ENCODE measurements around the gene GPR85. TPM values are rescaled to one million over a fixed set of nuclear protein-coding genes. Genes with fewer than 3 reads are reported as not detected.

Gene GPR85, protein sequence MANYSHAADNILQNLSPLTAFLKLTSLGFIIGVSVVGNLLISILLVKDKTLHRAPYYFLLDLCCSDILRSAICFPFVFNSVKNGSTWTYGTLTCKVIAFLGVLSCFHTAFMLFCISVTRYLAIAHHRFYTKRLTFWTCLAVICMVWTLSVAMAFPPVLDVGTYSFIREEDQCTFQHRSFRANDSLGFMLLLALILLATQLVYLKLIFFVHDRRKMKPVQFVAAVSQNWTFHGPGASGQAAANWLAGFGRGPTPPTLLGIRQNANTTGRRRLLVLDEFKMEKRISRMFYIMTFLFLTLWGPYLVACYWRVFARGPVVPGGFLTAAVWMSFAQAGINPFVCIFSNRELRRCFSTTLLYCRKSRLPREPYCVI
- not detected in 2 replicates for total RNA-seq (2022)
- Bru-seq, nascent RNA: not detected
- not detected for BruChase-seq, experiment 1, labeled RNA remaining after a 6-hour chase
- BruChase-seq, experiment 2, labeled RNA remaining after a 2-hour chase: percentile 9 among the genes with signal in this experiment
- long read RNA-seq: 0 reads

DNA sequence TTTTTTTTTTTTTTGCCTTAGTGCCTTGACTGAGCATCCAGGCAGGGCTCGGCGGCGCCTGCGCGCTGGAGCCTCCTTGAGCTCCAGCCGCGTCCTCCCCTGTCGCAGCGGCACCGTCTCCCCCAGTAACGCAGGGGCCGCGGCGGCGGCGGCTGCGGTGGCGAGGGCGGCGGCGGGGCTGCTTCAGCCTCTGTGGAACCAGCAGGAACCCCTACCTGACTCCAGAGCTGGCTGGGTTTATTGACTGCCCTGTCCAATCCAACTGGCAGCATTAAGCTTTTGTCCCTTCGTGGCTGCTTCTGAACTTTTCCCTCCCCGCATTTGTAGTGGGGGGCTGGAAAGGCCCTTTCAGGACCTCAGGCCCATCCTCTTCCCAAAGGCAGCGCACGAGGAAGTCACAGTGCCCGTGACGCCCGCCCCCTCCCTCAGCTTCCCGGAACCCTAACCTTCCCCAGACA is at the start of gene GPR85:
GPR85 (minus strand) TSS at position 397 of the 458 bp plus-strand sequence. CDS start 2,106 bp downstream, outside the sequence.
- Mint-ChIP-seq H3K27ac (ENCODE audit: unreplicated experiment) (no peak within 1 kb of the TSS), H3K9me3 (ENCODE audit: low read depth, unreplicated experiment) (no peaks in the 10 kb centered on the region), H3K4me1 (ENCODE audit: low read depth, unreplicated experiment) (no peaks in the 10 kb centered on the region), H3K4me3 (ENCODE audit: low read depth, unreplicated experiment) (peak within 1 kb of the TSS; percentile 64), H3K27me3 (ENCODE audit: unreplicated experiment) (no peaks in the 10 kb centered on the region), H3K36me3 (ENCODE audit: insufficient read depth, unreplicated experiment) (peaks cover 5% of the 10 kb centered on the region)
- intact Hi-C loops (cut with micrococcal nuclease; ENCODE audit: unreplicated experiment): no loop called here
- no TSS peak for BruUV-seq (replicated peaks)
- CTCF ChIA-PET: interaction anchor here (0.6 to 1.2 kb wide), 5 partner anchors 8 to 203 kb away, joined by 3 to 4 read pairs (median 3); no protein-coding TSS in a partner anchor
- DNase-seq: peak; percentile 23
- TF ChIP-seq, protein P1, sequence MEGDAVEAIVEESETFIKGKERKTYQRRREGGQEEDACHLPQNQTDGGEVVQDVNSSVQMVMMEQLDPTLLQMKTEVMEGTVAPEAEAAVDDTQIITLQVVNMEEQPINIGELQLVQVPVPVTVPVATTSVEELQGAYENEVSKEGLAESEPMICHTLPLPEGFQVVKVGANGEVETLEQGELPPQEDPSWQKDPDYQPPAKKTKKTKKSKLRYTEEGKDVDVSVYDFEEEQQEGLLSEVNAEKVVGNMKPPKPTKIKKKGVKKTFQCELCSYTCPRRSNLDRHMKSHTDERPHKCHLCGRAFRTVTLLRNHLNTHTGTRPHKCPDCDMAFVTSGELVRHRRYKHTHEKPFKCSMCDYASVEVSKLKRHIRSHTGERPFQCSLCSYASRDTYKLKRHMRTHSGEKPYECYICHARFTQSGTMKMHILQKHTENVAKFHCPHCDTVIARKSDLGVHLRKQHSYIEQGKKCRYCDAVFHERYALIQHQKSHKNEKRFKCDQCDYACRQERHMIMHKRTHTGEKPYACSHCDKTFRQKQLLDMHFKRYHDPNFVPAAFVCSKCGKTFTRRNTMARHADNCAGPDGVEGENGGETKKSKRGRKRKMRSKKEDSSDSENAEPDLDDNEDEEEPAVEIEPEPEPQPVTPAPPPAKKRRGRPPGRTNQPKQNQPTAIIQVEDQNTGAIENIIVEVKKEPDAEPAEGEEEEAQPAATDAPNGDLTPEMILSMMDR (IDR thresholded peaks at IDR 0.05; ENCODE audit: unreplicated experiment): no peak

DNA sequence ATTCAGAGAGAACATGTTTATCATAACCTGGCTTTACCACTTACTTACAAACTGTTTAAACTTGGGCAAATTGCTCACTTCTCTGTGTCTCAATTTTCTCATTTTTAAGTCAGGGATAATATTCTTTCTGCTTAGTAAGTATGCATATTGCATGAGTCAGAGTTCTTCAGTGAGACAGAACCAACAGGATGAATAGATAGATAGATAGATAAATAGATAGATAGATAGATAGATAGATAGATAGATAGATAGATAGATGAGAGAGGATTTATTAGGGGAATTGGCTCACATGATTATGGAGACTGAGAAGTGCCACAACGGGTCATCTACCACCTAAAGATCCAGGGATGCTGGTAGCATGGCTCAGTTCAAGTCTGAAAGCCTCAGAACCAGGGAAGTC is 47.4 kb upstream of the GPR85 start:
- BruUV-seq (replicated peaks): no TSS peak
- intact Hi-C loops (cut with micrococcal nuclease; ENCODE audit: unreplicated experiment): no loop called here
- no peak for DNase-seq
- no peaks in the 10 kb centered on the region for H3K27me3 Mint-ChIP-seq (ENCODE audit: unreplicated experiment)
- CTCF ChIA-PET: no interaction called here
- no peaks in the 10 kb centered on the region for H3K4me1 Mint-ChIP-seq (ENCODE audit: low read depth, unreplicated experiment)
- no peak overlapping the region for H3K4me3 Mint-ChIP-seq (ENCODE audit: low read depth, unreplicated experiment)
- peaks cover 6% of the 10 kb centered on the region for H3K9me3 Mint-ChIP-seq (ENCODE audit: low read depth, unreplicated experiment)
- H3K27ac Mint-ChIP-seq (ENCODE audit: unreplicated experiment): no peak overlapping the region
- H3K36me3 Mint-ChIP-seq (ENCODE audit: insufficient read depth, unreplicated experiment): no peaks in the 10 kb centered on the region
- TF ChIP-seq, protein P1 (IDR thresholded peaks at IDR 0.05; ENCODE audit: unreplicated experiment): no peak

DNA sequence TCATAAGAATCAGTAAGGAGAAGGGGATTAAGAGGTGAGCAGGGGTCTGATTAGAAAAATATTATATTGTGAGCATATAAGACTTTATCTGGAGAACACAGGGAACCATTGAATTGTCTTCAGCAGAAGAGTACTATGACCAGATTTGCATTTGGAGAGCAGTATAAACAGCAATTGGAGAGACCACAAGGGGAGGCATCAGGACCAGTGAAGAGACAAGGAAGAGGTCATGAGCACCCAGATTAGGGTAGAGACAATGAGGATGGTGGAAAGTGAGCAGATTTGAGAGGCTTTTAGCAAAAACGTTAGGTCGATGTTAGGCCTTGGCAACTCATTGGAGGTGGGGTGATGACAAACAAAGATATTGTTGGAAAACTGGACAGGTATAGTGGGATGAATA is 44.7 kb upstream of the GPR85 start:
- no peak for DNase-seq
- Mint-ChIP-seq H3K36me3 (ENCODE audit: insufficient read depth, unreplicated experiment) (no peaks in the 10 kb centered on the region), H3K4me3 (ENCODE audit: low read depth, unreplicated experiment) (no peak overlapping the region), H3K4me1 (ENCODE audit: low read depth, unreplicated experiment) (no peaks in the 10 kb centered on the region), H3K9me3 (ENCODE audit: low read depth, unreplicated experiment) (peaks cover 3% of the 10 kb centered on the region), H3K27ac (ENCODE audit: unreplicated experiment) (no peak overlapping the region), H3K27me3 (ENCODE audit: unreplicated experiment) (no peaks in the 10 kb centered on the region)
- TF ChIP-seq, protein P1 (IDR thresholded peaks at IDR 0.05; ENCODE audit: unreplicated experiment): no peak
- CTCF ChIA-PET: no interaction called here
- intact Hi-C loops (cut with micrococcal nuclease; ENCODE audit: unreplicated experiment): no loop called here
- no TSS peak for BruUV-seq (replicated peaks)

DNA sequence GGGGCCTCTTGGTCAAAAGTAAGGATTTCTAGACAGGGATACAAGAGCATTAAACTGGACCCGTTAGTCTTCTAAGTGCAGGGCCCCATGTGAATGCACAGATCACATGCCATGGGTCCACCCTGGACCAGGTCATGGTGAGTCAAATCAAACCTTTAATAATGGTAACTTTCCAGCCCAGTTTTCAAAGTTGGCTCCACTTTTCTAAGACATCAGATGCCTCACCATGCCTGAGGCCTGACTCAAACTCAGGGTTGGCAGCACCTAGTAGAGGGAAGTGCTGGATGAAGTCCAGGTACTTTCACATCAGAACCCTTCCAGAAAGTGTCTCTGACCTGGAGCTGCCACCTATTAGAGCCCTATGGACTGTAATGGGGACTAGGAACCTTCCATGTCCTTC is 41.4 kb upstream of the GPR85 start:
- TF ChIP-seq, protein P1 (IDR thresholded peaks at IDR 0.05; ENCODE audit: unreplicated experiment): no peak
- no TSS peak for BruUV-seq (replicated peaks)
- no peak for DNase-seq
- intact Hi-C loops (cut with micrococcal nuclease; ENCODE audit: unreplicated experiment): no loop called here
- H3K27me3 Mint-ChIP-seq (ENCODE audit: unreplicated experiment): no peaks in the 10 kb centered on the region
- CTCF ChIA-PET: no interaction called here
- no peaks in the 10 kb centered on the region for H3K4me1 Mint-ChIP-seq (ENCODE audit: low read depth, unreplicated experiment)
- no peaks in the 10 kb centered on the region for H3K9me3 Mint-ChIP-seq (ENCODE audit: low read depth, unreplicated experiment)
- H3K36me3 Mint-ChIP-seq (ENCODE audit: insufficient read depth, unreplicated experiment): no peaks in the 10 kb centered on the region
- no peak overlapping the region for H3K27ac Mint-ChIP-seq (ENCODE audit: unreplicated experiment)
- H3K4me3 Mint-ChIP-seq (ENCODE audit: low read depth, unreplicated experiment): no peak overlapping the region

All from Calu3 (cell line).